ENCODE data around the gene ELF1. TPM values are rescaled to one million over a fixed set of nuclear protein-coding genes. Genes with fewer than 3 reads are reported as not detected.
A peak's percentile ranks its signal among the peaks of the same experiment; 100 is the strongest.
"Not testable (repeated sequence)": the region's sequence is repeated elsewhere in the genome, so short reads cannot be mapped to it uniquely, and the experiment has no call there.

ELF1 gene
- total and polyA plus RNA-seq, 2 donors, result 57.4 to 83.9 TPM

DNA sequence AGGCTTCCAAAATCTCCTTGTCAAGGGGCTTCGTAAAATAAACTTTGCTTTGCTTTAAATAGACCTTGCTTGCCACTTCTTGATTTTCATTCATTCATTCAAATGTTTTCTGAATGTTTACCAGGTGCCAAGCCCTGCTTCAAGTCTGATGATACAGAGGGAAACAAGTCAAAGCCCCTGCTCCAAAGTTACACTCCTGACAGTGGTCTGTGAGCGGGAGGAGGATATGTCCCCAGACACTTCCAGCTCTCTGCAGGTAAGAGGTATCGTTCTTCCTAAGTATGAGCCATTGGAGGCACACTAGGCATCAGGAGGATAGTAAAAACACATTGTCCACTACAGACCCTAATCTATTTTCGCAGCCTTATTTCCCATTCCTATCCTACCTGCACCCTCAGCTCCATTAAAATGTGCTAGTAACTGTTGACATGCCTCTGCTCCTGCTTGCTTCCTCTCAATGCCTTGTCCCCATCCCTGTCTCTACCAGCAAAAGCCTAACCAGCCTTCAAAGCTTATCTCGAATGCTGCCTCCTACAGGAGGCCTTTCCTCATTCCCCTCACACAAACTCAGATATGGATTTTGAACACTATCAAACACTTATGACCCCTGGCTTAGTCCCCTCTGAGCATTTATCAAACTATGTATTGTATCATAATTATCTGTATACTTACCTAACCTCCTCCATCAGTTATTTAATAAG, 36.0 kb upstream of the ELF1 start:
- WGBS, result 85% methylated on average over 5 of the region's 5 CpGs
- no peak for DNase-seq (ENCODE audit: extremely low spot score)
- H3K4me3 ChIP-seq (ENCODE audit: low read depth, low read length), result no peak overlapping the region
- H3K36me3 ChIP-seq (ENCODE audit: insufficient read depth), result no peaks in the 10 kb centered on the region
- H3K4me1 ChIP-seq (ENCODE audit: insufficient read depth), result peaks cover 2% of the 10 kb centered on the region
- H3K27ac ChIP-seq (ENCODE audit: low read depth), result peak overlapping the region; percentile 79

DNA sequence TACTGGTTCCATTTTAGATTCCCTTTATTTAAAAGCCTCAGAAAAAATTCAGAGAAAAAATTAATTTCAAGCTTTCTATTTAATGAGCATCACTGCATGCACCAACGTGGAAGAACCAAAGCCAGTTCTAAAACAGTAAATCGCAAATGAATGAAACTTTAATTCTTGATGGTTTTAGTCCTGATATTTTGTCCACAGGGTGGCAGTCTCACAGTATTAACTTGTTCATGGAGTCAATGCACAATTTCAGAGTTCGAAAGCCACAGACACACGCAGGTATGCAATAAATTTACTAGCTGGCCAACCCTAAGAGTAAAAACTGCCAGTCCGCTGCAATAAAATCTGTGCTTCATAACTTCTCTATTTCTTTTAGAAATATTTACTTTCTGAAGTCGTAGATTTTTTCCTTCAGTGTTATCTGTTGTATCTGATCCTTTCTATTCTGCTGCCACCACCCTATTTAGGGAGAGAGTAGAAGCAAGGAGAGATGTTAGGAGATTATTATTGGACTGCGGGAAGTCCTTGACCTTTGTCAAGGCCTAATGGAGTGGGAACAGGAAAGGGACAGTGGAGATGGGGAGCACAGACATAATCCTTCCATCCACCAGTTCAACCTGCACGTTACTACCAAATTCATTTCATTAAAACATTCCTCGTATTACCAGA, 35.2 kb upstream of the ELF1 start:
- peaks cover 2% of the 10 kb centered on the region for H3K4me1 ChIP-seq (ENCODE audit: insufficient read depth)
- no peaks in the 10 kb centered on the region for H3K36me3 ChIP-seq (ENCODE audit: insufficient read depth)
- H3K4me3 ChIP-seq (ENCODE audit: low read depth, low read length), result peak overlapping the region; percentile 23
- DNase-seq (ENCODE audit: extremely low spot score), result peak; percentile 21
- 32% methylated on average over 9 of the region's 9 CpGs for WGBS
- H3K27ac ChIP-seq (ENCODE audit: low read depth), result peak overlapping the region; percentile 79

DNA sequence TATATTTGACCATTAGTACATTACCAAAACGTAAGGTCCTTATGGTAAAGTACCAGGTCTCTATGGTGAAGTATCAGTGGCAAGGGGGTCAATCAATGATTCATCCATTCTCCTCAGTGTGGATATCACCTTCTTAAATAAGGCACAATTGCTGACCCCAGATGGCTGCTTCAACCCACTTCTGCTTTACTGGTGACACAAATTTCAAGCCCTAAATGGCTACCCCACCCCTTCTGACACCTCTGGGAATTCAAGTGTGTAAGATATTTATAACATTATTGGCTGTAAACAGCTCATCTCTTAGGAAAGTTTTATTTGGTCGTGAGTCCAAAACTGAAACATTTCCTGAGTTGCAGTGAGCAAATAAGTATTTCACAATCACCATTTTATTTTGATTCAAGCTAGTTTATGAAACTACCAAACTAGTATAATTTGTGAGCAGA, 34.3 kb upstream of the ELF1 start:
- Histone ChIP-seq H3K27ac (ENCODE audit: low read depth) (peak overlapping the region; percentile 60), H3K4me1 (ENCODE audit: insufficient read depth) (peaks cover 2% of the 10 kb centered on the region), H3K36me3 (ENCODE audit: insufficient read depth) (no peaks in the 10 kb centered on the region), H3K4me3 (ENCODE audit: low read depth, low read length) (no peak overlapping the region)
- DNase-seq (ENCODE audit: extremely low spot score), result no peak
- WGBS, result 50% methylated on average over 2 of the region's 2 CpGs

DNA sequence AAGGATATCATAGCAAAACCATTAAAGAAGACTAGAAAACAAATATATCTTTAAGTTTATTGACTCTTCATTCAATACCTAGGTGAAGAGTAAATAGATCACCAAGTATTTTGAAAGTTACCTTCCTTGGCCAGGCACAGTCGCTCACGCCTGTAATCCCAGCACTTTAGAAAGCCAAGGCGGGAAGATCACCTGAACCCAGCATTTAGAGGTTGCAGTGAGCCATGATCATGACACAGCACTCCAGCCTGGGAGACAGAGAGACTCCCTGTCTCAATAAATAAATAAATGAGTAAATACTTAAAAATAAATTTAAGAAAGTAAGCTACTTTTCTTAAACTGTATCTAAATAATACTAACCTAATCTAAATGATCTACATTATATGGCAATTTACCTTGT, 33.3 kb upstream of the ELF1 start:
- no peak overlapping the region for H3K4me3 ChIP-seq (ENCODE audit: low read depth, low read length)
- H3K27ac ChIP-seq (ENCODE audit: low read depth), result no peak overlapping the region
- DNase-seq (ENCODE audit: extremely low spot score), result no peak
- H3K36me3 ChIP-seq (ENCODE audit: insufficient read depth), result no peaks in the 10 kb centered on the region
- H3K4me1 ChIP-seq (ENCODE audit: insufficient read depth), result peaks cover 1% of the 10 kb centered on the region
- WGBS, result 89% methylated on average over 3 of the region's 3 CpGs

DNA sequence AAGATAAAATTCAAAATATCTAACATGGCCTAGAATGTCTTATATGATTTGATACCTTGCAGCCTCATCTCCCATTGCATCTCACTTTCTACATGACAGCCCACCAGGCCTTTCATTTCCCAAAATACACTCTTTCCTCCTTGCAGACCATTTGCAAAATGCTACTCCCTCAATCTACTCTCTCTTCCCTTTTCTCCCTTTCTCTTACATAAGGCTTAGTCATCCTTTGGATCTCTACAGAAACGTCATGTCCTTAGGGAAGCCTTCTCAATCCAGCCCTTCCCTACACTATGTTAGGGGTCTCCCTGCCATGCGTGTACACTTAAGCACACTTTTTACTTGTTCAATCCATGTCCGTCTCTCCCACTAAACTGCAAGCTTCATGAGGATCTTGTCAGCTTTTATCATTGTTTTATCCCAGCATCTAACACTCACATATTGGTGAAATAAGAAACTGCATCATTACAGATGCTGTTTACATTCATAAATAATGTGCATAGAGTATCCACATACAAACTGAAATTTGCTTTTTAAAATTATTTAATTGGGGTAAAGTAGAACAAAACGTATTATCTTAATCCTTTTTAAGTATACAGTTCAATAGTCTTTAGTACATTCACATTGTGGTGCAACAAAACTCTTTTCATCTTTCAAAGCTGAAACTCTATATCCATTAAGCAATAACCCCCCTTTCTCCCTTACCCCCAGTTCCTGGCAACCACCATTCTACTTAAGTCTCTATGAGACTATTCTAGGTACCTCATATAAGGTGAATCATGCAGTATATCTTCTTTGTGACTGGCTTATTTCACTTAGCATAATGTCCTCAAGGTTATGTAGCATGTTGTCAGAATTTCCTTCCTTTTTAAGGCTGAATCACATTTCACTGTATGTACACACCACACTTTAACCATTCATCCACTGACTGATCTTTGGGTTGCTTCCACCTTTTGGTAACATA, 30.6 kb upstream of the ELF1 start:
- Histone ChIP-seq H3K4me1 (ENCODE audit: insufficient read depth) (no peaks in the 10 kb centered on the region), H3K4me3 (ENCODE audit: low read depth, low read length) (no peak overlapping the region), H3K27ac (ENCODE audit: low read depth) (no peak overlapping the region), H3K36me3 (ENCODE audit: insufficient read depth) (no peaks in the 10 kb centered on the region)
- WGBS, result 88% methylated on average over 4 of the region's 4 CpGs
- DNase-seq (ENCODE audit: extremely low spot score), result no peak

DNA sequence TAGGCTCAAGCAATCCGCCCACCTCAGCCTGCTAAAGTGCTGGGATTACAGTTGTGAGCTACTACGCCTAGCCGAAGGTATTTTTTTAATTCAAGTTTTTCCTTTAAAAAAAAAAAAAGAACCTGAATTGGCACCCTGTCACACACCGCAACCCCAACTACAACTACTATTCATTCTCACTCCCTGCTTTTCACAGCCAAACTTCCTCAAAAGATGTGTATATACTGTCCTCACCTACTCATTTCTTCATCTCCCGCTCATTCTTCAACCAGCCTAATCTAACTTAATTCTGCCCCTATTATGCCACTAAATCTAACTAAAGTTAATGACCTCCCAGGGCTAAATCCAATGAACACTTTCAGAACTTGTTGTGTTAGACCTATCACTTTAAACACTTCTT, 29.5 kb upstream of the ELF1 start:
- DNase-seq (ENCODE audit: extremely low spot score), result no peak
- H3K27ac ChIP-seq (ENCODE audit: low read depth), result no peak overlapping the region
- no peak overlapping the region for H3K4me3 ChIP-seq (ENCODE audit: low read depth, low read length)
- 95% methylated on average over 5 of the region's 5 CpGs for WGBS
- no peaks in the 10 kb centered on the region for H3K4me1 ChIP-seq (ENCODE audit: insufficient read depth)
- H3K36me3 ChIP-seq (ENCODE audit: insufficient read depth), result no peaks in the 10 kb centered on the region

DNA sequence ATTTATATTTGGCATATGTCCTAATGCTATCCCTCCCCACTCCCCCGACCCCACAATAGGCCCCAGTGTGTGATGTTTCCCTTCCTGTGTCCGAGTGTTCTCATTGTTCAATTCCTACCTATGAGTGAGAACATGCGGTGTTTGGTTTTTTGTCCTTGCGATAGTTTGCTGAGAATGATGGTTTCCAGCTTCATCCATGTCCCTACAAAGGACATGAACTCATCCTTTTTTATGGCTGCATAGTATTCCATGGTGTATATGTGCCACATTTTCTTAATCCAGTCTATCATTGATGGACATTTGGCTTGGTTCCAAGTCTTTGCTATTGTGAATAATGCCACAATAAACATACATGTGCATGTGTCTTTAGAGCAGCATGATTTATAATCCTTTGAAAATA, 23.3 kb upstream of the ELF1 start:
- DNase-seq (ENCODE audit: extremely low spot score); H3K4me3 ChIP-seq (ENCODE audit: low read depth, low read length); H3K36me3 ChIP-seq (ENCODE audit: insufficient read depth); H3K4me1 ChIP-seq (ENCODE audit: insufficient read depth); H3K27ac ChIP-seq (ENCODE audit: low read depth): not testable (repeated sequence)
- WGBS, result 95% methylated on average over 3 of the region's 4 CpGs

DNA sequence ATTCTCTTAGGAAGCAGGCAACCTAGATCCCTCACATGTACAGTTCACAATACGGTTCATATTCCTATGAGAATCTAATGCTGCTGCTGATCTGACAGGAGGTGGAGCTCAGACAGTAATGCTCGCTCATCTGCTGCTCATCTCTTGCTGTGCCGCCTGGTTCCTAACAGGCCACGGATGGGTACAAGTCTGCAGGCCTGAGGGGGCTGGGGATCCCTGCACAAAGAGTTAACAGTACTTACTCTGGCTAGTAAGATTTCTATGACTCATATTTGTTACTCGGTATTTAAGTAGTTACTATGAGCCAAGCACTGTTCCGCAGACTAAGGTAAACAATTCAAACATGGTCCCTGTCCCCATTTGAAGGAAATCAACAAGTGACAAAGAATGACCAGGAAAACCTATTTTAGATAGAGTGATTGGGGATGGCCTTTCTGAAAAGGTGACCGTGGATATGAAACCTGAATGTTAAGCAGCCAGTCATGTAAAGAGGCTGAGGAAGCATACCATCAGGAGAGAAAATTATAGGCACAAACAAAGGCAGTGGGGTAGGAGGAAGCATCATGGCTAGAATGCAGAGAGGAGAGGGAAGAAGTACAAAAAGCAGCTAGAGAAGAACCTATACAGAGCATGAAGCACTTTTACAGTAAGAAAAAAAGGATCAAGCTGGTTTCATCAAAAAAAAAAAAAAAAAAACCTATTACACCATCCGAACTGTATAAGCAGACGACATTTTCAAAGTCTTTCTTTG, 21.6 kb upstream of the ELF1 start:
- H3K4me3 ChIP-seq (ENCODE audit: low read depth, low read length), result no peak overlapping the region
- H3K36me3 ChIP-seq (ENCODE audit: insufficient read depth), result no peaks in the 10 kb centered on the region
- 75% methylated on average over 9 of the region's 9 CpGs for WGBS
- no peak for DNase-seq (ENCODE audit: extremely low spot score)
- H3K4me1 ChIP-seq (ENCODE audit: insufficient read depth), result no peaks in the 10 kb centered on the region
- no peak overlapping the region for H3K27ac ChIP-seq (ENCODE audit: low read depth)

DNA sequence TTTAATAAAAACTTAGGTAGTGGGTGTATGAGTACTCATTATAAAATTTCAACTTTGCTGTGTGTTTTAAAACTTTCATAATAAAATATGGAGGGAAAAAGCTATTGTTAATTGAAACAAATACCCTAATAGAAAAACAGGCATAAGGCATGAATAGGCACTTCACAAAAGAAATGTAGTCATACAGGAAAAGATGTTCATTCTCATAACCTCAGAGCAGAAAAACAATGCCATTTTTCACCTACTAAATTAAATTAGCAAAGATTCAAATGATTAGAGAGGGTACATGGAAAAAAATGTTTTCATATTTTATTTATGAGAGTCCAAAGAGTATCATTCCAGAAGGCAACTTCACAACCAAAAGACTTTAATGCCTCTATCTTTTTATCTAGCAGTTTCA, 20.6 kb upstream of the ELF1 start:
- no peak for DNase-seq (ENCODE audit: extremely low spot score)
- no peak overlapping the region for H3K4me3 ChIP-seq (ENCODE audit: low read depth, low read length)
- no peak overlapping the region for H3K27ac ChIP-seq (ENCODE audit: low read depth)
- H3K4me1 ChIP-seq (ENCODE audit: insufficient read depth), result no peaks in the 10 kb centered on the region
- no peaks in the 10 kb centered on the region for H3K36me3 ChIP-seq (ENCODE audit: insufficient read depth)

DNA sequence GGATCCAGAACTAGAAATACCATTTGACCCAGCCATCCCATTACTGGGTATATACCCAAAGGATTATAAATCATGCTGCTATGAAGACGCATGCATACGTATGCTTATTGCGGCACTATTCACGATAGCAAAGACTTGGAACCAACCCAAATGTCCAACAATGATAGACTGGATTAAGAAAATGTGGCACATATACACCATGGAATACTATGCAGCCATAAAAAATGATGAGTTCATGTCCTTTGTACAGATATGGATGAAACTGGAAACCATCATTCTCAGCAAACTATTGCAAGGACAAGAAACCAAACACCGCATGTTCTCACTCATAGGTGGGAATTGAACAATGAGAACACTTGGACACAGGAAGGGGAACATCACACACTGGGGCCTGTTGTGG, 17.4 kb upstream of the ELF1 start:
- not testable (repeated sequence) for H3K27ac ChIP-seq (ENCODE audit: low read depth); H3K4me3 ChIP-seq (ENCODE audit: low read depth, low read length); H3K4me1 ChIP-seq (ENCODE audit: insufficient read depth); DNase-seq (ENCODE audit: extremely low spot score); H3K36me3 ChIP-seq (ENCODE audit: insufficient read depth)
- 96% methylated on average over 5 of the region's 5 CpGs for WGBS

DNA sequence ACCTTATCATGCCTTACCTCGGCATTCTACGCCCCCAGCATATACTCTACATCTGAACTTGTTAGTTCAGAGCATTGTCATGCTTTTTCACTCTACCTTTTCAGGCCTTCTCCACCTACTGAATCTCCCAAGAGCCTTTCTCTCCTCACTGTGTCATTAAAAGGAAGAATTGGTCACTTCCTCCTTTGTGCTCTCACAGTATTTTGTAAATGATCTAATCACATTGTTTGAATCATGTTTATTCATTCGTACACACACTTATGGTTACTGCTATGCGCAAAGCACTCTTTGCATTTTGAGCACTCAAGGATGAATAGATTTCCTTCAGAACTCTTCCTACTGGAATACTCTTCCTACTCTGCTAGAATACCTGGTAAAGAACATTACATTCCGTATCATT, 15.8 kb upstream of the ELF1 start:
- Histone ChIP-seq H3K4me1 (ENCODE audit: insufficient read depth) (no peaks in the 10 kb centered on the region), H3K36me3 (ENCODE audit: insufficient read depth) (no peaks in the 10 kb centered on the region), H3K4me3 (ENCODE audit: low read depth, low read length) (no peak overlapping the region), H3K27ac (ENCODE audit: low read depth) (no peak overlapping the region)
- no peak for DNase-seq (ENCODE audit: extremely low spot score)
- 93% methylated on average over 5 of the region's 5 CpGs for WGBS

DNA sequence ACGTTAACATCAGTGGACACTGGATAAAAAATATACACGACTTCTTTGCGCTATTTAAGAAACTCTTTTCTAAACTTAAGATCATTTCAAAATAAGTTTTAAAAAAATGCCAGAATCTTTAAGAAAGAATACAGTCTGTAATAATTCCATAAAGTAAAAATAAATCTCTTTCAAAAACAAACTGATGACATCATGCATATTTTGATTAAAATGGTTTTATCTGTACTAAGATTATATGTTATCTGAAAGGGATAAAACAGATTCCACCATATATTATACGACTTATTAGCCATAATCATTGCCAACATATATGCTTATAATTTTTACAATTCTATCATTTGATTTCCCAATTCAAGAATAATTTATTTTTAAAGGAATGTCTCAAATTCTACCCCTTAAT, 15.3 kb upstream of the ELF1 start:
- no peak for DNase-seq (ENCODE audit: extremely low spot score)
- H3K4me3 ChIP-seq (ENCODE audit: low read depth, low read length), result no peak overlapping the region
- H3K27ac ChIP-seq (ENCODE audit: low read depth), result no peak overlapping the region
- no peaks in the 10 kb centered on the region for H3K4me1 ChIP-seq (ENCODE audit: insufficient read depth)
- H3K36me3 ChIP-seq (ENCODE audit: insufficient read depth), result no peaks in the 10 kb centered on the region
- 74% methylated on average over 4 of the region's 4 CpGs for WGBS

DNA sequence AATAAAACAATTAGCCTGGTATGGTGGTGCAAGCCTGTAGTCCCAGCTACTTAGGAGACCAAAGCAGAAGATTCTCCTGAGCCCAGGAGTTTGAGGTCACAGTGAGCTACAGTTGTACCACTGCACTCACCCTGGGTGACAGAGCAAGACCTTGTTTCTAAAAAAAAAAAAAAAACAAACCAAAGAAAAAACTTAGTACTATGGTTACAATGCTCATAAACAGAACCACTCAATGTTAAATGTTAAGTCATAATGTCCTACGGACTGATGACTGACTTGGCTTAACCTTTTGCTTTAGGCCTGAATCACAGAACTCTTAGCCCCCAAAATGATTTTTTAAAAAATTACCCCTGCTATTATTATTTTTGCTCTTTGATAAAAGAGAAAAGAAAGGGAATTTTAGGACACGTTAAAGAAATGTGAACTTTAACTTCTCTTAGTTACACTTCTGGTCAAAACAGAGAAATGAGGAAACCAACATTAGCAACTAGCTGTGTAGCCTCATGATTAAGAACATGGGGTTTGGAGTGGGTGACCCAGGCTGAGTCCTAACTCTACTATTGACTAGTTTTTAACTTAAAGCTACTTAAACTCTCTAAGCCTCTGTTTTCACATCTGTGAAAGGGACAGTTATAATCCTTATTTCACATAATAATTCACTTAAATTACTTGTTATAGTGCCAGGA, 13.7 kb upstream of the ELF1 start:
- Histone ChIP-seq H3K4me3 (ENCODE audit: low read depth, low read length) (no peak overlapping the region), H3K36me3 (ENCODE audit: insufficient read depth) (no peaks in the 10 kb centered on the region), H3K4me1 (ENCODE audit: insufficient read depth) (no peaks in the 10 kb centered on the region), H3K27ac (ENCODE audit: low read depth) (no peak overlapping the region)
- 61% methylated on average over 2 of the region's 2 CpGs for WGBS
- DNase-seq (ENCODE audit: extremely low spot score), result no peak
